H1 (cell line): Measurements from ENCODE around the gene PRUNE1. TPM values are rescaled to one million over a fixed set of nuclear protein-coding genes. Genes with fewer than 3 reads are reported as not detected.
A peak's percentile ranks its signal among the peaks of the same experiment; 100 is the strongest.

Experiments
- CBX5 ChIP-seq: fragments of 300-800, 300-1000 bp; sonication (generic); IDR thresholded peaks from 2 replicates; pipeline ENCODE4 v1.7.1; 2016; ENCODE audit warnings: antibody characterized with exemption, low read length, low read depth
- CREB1 ChIP-seq: IDR thresholded peaks from 2 replicates; pipeline ENCODE4 v1.6.1; 2012; ENCODE audit warnings: inconsistent platforms
- GTF2F1 ChIP-seq: IDR thresholded peaks from 2 replicates; pipeline ENCODE4 v1.6.1; 2012; ENCODE audit warnings: low read depth, low read length, improper control_type of control experiment, borderline replicate concordance
- HDAC6 ChIP-seq: IDR thresholded peaks from one replicate; pipeline ENCODE4 v1.7.1; 2012; ENCODE audit warnings: low read depth, mild to moderate bottlenecking, inconsistent platforms, low read length, moderate library complexity
- KDM1A ChIP-seq: fragments of 200-600, 300-600 bp; sonication (generic); IDR thresholded peaks from 2 replicates; pipeline ENCODE4 v1.7.1; 2016; ENCODE audit warnings: mild to moderate bottlenecking, low read length, borderline replicate concordance
- KDM4A ChIP-seq: IDR thresholded peaks from one replicate; pipeline ENCODE4 v1.7.1; 2012; ENCODE audit warnings: low read depth, mild to moderate bottlenecking, moderate library complexity, low read length, inconsistent platforms; ENCODE audit not compliant: severe bottlenecking
- NANOG ChIP-seq: IDR thresholded peaks from 2 replicates; pipeline ENCODE4 v1.6.1; 2011; ENCODE audit warnings: low read length, low read depth, mild to moderate bottlenecking, inconsistent platforms; ENCODE audit not compliant: insufficient read depth, poor library complexity, severe bottlenecking
- TBP ChIP-seq: IDR thresholded peaks from 2 replicates; pipeline ENCODE4 v1.6.1; 2011; ENCODE audit warnings: low read depth, low read length, improper control_type of control experiment
- TEAD4 ChIP-seq: IDR thresholded peaks from 2 replicates; pipeline ENCODE4 v1.6.1; 2012; ENCODE audit warnings: low read depth, low read length, inconsistent platforms, mixed read lengths
- USF2 ChIP-seq: IDR thresholded peaks from 2 replicates; pipeline ENCODE4 v1.6.1; 2011; ENCODE audit warnings: low read length, improper control_type of control experiment
- polyA plus RNA-seq, 7 experiments: library from polyadenylated mRNA; depleted of rRNA in 3 of 7; stranded (reverse) in 5 of 7; unstranded in 2 of 7; fragments of >200 nt in 5 of 7; fragments of 200-250 nt in 2 of 7; gene quantifications; 1 replicate in 5 of 7; 2 replicates in 1 of 7; 4 replicates in 1 of 7; pipeline versions ENCODE4 v1.2.1 to v1.2.3, GENCODE V29; 2011 to 2013; ENCODE audit warnings: missing spikeins in 2 of 7, mixed read lengths in 2 of 7
- total RNA-seq: library from RNA; stranded (reverse); fragmentation: NEBNext Ultra II Directional; extraction: Animal tissue kit (Norgen Biotek cat#: 25700); gene quantifications from 2 replicates; pipeline ENCODE4 v1.2.1, GENCODE V29; 2021

Gene PRUNE1
- total and polyA plus RNA-seq, 2 of the 8 experiments (the other 6 are each of a cell fraction or from before 2014, with no cell fraction given) = 32.8 to 54.2 TPM

GRCh38 chr1:151008244-151009205, at the start of gene PRUNE1 (continued):
- TF ChIP-seq GTF2F1 (no peak), TEAD4 (no peak), NANOG (no peak), KDM4A (peak; percentile 58), KDM1A (peak; percentile 50; the same call in 1 of the 2 replicates), CREB1 (peak; percentile 85), USF2 (no peak), CBX5 (no peak), TBP (peak; percentile 45), HDAC6 (no peak)
